ENCODE data around the gene TRPV4. TPM values are rescaled to one million over a fixed set of nuclear protein-coding genes. Genes with fewer than 3 reads are reported as not detected.

The TRPV4 gene
- polyA plus RNA-seq, 1 donor from 2014 or later = not detected

DNA sequence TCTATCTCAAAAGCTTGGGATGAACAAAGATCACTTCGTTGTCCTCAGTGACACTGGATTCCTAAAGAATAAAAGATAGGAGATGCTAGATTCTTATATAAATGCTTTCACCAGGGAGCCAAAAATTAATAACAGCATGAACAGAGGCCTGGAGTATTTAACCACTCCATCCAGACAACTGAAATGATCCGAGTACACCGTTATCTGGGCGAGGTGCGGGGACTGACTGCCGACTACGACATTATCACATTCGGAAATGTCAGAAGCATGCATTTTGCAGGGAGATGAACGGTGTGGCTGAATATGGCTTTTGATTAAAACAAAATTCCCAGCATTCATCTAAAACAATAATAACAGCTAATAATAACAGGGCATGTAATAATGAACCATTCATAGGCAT is 56.6 kb downstream of the TRPV4 start:
- Histone ChIP-seq H2AFZ (ENCODE audit: low read depth, low read length) (no peak overlapping the region), H3K36me3 (ENCODE audit: insufficient read depth, low read length) (no peaks in the 10 kb centered on the region), H3K27me3 (ENCODE audit: insufficient read depth, low read depth, low read length) (no peaks in the 10 kb centered on the region), H3K9ac (ENCODE audit: low read length) (peak overlapping the region; percentile 34), H4K20me1 (ENCODE audit: insufficient read depth) (no peaks in the 10 kb centered on the region), H3K79me2 (replicated peaks; ENCODE audit: insufficient read depth, low read length) (no peaks in the 10 kb centered on the region), H3K4me3 (ENCODE audit: low read length) (no peak overlapping the region), H3K27ac (ENCODE audit: low read length) (peak overlapping the region; percentile 22), H3F3A (ENCODE audit: insufficient read depth, low read length, poor library complexity, severe bottlenecking) (no peaks in the 10 kb centered on the region), H3K9me2 (ENCODE audit: insufficient read depth, low read length) (no peaks in the 10 kb centered on the region), H3K9me3 (ENCODE audit: low read length) (no peaks in the 10 kb centered on the region), H3K4me2 (ENCODE audit: low read length) (no peak overlapping the region)
- TF ChIP-seq, protein P1, sequence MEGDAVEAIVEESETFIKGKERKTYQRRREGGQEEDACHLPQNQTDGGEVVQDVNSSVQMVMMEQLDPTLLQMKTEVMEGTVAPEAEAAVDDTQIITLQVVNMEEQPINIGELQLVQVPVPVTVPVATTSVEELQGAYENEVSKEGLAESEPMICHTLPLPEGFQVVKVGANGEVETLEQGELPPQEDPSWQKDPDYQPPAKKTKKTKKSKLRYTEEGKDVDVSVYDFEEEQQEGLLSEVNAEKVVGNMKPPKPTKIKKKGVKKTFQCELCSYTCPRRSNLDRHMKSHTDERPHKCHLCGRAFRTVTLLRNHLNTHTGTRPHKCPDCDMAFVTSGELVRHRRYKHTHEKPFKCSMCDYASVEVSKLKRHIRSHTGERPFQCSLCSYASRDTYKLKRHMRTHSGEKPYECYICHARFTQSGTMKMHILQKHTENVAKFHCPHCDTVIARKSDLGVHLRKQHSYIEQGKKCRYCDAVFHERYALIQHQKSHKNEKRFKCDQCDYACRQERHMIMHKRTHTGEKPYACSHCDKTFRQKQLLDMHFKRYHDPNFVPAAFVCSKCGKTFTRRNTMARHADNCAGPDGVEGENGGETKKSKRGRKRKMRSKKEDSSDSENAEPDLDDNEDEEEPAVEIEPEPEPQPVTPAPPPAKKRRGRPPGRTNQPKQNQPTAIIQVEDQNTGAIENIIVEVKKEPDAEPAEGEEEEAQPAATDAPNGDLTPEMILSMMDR (IDR thresholded peaks at IDR 0.05; ENCODE audit: poor library complexity, severe bottlenecking) = no peak
- TF ChIP-seq MXI1 (conservative IDR thresholded peaks at IDR 0.05; ENCODE audit: poor library complexity, severe bottlenecking) (no peak), EP300 (conservative IDR thresholded peaks at IDR 0.05; ENCODE audit: poor library complexity, severe bottlenecking) (no peak), POLR2AphosphoS5 (IDR thresholded peaks at IDR 0.05) (no peak), SMC3 (conservative IDR thresholded peaks at IDR 0.05; ENCODE audit: poor library complexity) (no peak), RAD21 (conservative IDR thresholded peaks at IDR 0.05) (no peak), EZH2 (IDR thresholded peaks at IDR 0.05; ENCODE audit: borderline replicate concordance, insufficient read depth, low read length, poor library complexity, severe bottlenecking) (no peak), TAF1 (IDR thresholded peaks at IDR 0.05; ENCODE audit: low read depth) (no peak)
- TF ChIP-seq, protein P2, sequence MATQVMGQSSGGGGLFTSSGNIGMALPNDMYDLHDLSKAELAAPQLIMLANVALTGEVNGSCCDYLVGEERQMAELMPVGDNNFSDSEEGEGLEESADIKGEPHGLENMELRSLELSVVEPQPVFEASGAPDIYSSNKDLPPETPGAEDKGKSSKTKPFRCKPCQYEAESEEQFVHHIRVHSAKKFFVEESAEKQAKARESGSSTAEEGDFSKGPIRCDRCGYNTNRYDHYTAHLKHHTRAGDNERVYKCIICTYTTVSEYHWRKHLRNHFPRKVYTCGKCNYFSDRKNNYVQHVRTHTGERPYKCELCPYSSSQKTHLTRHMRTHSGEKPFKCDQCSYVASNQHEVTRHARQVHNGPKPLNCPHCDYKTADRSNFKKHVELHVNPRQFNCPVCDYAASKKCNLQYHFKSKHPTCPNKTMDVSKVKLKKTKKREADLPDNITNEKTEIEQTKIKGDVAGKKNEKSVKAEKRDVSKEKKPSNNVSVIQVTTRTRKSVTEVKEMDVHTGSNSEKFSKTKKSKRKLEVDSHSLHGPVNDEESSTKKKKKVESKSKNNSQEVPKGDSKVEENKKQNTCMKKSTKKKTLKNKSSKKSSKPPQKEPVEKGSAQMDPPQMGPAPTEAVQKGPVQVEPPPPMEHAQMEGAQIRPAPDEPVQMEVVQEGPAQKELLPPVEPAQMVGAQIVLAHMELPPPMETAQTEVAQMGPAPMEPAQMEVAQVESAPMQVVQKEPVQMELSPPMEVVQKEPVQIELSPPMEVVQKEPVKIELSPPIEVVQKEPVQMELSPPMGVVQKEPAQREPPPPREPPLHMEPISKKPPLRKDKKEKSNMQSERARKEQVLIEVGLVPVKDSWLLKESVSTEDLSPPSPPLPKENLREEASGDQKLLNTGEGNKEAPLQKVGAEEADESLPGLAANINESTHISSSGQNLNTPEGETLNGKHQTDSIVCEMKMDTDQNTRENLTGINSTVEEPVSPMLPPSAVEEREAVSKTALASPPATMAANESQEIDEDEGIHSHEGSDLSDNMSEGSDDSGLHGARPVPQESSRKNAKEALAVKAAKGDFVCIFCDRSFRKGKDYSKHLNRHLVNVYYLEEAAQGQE (IDR thresholded peaks at IDR 0.05; ENCODE audit: borderline replicate concordance) = no peak

GRCh38 chr12:109775172-109775881 is 57.9 kb downstream of the TRPV4 start:
- Histone ChIP-seq H4K20me1 (ENCODE audit: insufficient read depth) (no peaks in the 10 kb centered on the region), H3F3A (ENCODE audit: insufficient read depth, low read length, poor library complexity, severe bottlenecking) (no peaks in the 10 kb centered on the region), H3K27me3 (ENCODE audit: insufficient read depth, low read depth, low read length) (no peaks in the 10 kb centered on the region), H3K9me3 (ENCODE audit: low read length) (no peaks in the 10 kb centered on the region), H3K9me2 (ENCODE audit: insufficient read depth, low read length) (no peaks in the 10 kb centered on the region), H3K27ac (ENCODE audit: low read length) (no peak overlapping the region), H2AFZ (ENCODE audit: low read depth, low read length) (no peak overlapping the region), H3K36me3 (ENCODE audit: insufficient read depth, low read length) (no peaks in the 10 kb centered on the region), H3K4me3 (ENCODE audit: low read length) (no peak overlapping the region), H3K9ac (ENCODE audit: low read length) (no peak overlapping the region), H3K79me2 (replicated peaks; ENCODE audit: insufficient read depth, low read length) (no peaks in the 10 kb centered on the region), H3K4me2 (ENCODE audit: low read length) (no peak overlapping the region)
- TF ChIP-seq, protein P1 (IDR thresholded peaks at IDR 0.05; ENCODE audit: poor library complexity, severe bottlenecking) = peak; percentile 76
- TF ChIP-seq MXI1 (conservative IDR thresholded peaks at IDR 0.05; ENCODE audit: poor library complexity, severe bottlenecking) (no peak), SMC3 (conservative IDR thresholded peaks at IDR 0.05; ENCODE audit: poor library complexity) (peak; percentile 87), RAD21 (conservative IDR thresholded peaks at IDR 0.05) (peak; percentile 85)
